Measurements from ENCODE around the gene SNAPIN. TPM values are rescaled to one million over a fixed set of nuclear protein-coding genes. Genes with fewer than 3 reads are reported as not detected.
A peak's percentile ranks its signal among the peaks of the same experiment; 100 is the strongest.
"Not testable (repeated sequence)": the region's sequence is repeated elsewhere in the genome, so short reads cannot be mapped to it uniquely, and the experiment has no call there.

SNAPIN gene
- total RNA-seq, 4 donors from 2014 or later: 39.9 to 61.2 (median 51.1) TPM

DNA sequence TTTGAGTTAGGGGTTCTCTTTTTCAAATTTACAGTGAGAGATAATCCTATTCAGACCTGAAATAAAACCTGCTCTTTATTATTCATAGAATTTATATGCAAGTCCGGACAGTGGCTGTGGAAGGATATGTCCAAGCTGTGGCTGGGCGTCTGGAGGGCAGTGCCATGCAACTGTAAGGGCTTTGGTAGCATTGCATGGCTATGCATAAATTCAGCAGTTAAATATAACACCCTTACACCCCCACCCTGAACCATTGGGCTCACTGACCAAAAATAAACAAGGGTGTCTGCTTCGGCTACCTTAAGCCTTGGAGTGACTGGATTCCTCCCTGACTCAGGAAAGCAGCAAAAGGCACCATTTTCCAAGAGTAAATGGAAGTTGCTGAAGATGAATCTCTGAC lies 19.2 kb upstream of the SNAPIN start:
- intact Hi-C loops (cut with DNase I): no loop called here
- TF ChIP-seq, protein P1, sequence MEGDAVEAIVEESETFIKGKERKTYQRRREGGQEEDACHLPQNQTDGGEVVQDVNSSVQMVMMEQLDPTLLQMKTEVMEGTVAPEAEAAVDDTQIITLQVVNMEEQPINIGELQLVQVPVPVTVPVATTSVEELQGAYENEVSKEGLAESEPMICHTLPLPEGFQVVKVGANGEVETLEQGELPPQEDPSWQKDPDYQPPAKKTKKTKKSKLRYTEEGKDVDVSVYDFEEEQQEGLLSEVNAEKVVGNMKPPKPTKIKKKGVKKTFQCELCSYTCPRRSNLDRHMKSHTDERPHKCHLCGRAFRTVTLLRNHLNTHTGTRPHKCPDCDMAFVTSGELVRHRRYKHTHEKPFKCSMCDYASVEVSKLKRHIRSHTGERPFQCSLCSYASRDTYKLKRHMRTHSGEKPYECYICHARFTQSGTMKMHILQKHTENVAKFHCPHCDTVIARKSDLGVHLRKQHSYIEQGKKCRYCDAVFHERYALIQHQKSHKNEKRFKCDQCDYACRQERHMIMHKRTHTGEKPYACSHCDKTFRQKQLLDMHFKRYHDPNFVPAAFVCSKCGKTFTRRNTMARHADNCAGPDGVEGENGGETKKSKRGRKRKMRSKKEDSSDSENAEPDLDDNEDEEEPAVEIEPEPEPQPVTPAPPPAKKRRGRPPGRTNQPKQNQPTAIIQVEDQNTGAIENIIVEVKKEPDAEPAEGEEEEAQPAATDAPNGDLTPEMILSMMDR (IDR thresholded peaks at IDR 0.05): no peak
- no peak for TF ChIP-seq POLR2A (IDR thresholded peaks at IDR 0.05)
- 63 to 73% methylated on average over 3 of the region's 3 CpGs for WGBS, 2 donors
- H3K4me3 ChIP-seq: no peak overlapping the region
- DNase-seq: no peak
- no peaks in the 10 kb centered on the region for H3K27me3 ChIP-seq
- peaks cover 22 to 88% (median 61%) of the 10 kb centered on the region in 3 donors for H3K36me3 ChIP-seq
- H3K4me1 ChIP-seq: peaks cover 13 to 54% (median 21%) of the 10 kb centered on the region in 3 donors
- no peak overlapping the region for H3K27ac ChIP-seq
- no peaks in the 10 kb centered on the region for H3K9me3 ChIP-seq

DNA sequence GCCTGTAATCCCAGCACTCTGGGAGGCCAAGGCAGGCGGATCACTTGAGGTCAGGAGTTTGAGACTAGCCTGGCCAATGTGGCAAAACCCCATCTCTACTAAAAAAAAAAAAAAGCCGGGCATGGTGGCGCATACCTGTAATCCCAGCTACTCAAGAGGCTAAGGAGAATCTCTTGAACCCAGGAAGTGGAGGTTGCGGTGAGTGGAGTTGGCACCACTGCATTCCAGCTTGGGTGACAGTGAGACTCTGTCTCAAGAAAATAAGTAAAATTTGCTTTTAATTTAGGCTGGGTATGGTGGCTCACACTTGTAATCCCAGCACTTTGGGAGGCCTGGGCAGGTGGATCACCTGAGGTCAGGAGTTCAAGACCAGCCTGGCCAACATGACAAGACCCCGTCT lies 18.3 kb upstream of the SNAPIN start:
- not testable (repeated sequence) for H3K27ac ChIP-seq

DNA sequence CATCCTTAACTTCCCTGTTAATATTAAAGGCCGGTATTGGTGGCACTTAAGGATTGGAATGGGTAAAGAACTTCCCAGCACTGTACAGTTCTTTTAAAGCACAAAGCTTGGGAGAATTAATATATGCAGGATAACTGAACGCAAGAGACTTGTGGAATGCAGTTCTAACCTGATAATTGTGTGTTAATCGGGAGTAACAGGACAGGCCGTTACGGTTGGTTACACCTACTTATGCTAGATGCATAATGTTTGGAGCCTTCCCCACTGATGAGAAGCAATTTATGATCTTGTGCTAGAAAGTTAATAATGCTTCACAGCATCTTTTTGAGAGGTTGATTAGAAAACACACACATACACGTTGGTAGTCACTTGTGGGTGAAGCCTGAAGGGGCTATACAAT lies 17.6 kb upstream of the SNAPIN start:
- Histone ChIP-seq H3K36me3 (peaks cover 36 to 100% (median 63%) of the 10 kb centered on the region in 3 donors), H3K9me3 (no peaks in the 10 kb centered on the region), H3K27ac (no peak overlapping the region), H3K27me3 (no peaks in the 10 kb centered on the region), H3K4me3 (no peak overlapping the region), H3K4me1 (peaks cover 3 to 41% (median 13%) of the 10 kb centered on the region in 3 donors)
- WGBS, 2 donors: 61 to 66% methylated on average over 6 of the region's 6 CpGs
- TF ChIP-seq, protein P1 (IDR thresholded peaks at IDR 0.05): no peak
- no peak for TF ChIP-seq POLR2A (IDR thresholded peaks at IDR 0.05)
- DNase-seq: no peak
- intact Hi-C loops (cut with DNase I): no loop called here

More for the DNA sequence above, 18.3 kb upstream of the SNAPIN start:
- peaks cover 9 to 47% (median 20%) of the 10 kb centered on the region in 3 donors for H3K4me1 ChIP-seq
- H3K9me3 ChIP-seq; intact Hi-C loops (cut with DNase I); H3K4me3 ChIP-seq; DNase-seq; H3K27me3 ChIP-seq: not testable (repeated sequence)
- 95% methylated on average over 5 of the region's 5 CpGs for WGBS, 2 donors
- peaks cover 29 to 98% (median 61%) of the 10 kb centered on the region in 3 donors for H3K36me3 ChIP-seq

DNA sequence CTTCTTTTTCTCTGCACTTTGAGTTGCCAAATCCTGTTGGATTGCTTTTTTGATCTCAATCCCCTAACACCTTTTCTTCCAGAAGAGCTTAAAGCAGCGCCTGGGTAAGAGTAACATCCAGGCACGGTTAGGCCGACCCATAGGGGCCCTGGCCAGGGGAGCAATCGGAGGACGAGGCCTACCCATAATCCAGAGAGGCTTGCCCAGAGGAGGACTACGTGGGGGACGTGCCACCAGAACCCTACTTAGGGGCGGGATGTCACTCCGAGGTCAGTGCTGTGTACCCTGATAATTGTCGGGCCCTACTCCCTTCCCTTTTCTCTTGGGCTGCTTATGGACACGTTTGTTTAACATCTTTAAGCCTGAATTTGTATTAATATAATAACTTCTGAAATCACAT lies 16.3 kb upstream of the SNAPIN start:
- no peaks in the 10 kb centered on the region for H3K9me3 ChIP-seq
- no peaks in the 10 kb centered on the region for H3K27me3 ChIP-seq
- no peak for DNase-seq
- no peak overlapping the region for H3K27ac ChIP-seq
- intact Hi-C loops (cut with DNase I): no loop called here
- no peak overlapping the region for H3K4me3 ChIP-seq
- peaks cover 0 to 33% (median under 1%) of the 10 kb centered on the region in 3 donors for H3K4me1 ChIP-seq
- H3K36me3 ChIP-seq: peaks cover 36 to 100% (median 65%) of the 10 kb centered on the region in 3 donors
- TF ChIP-seq, protein P1 (IDR thresholded peaks at IDR 0.05): no peak
- no peak for TF ChIP-seq POLR2A (IDR thresholded peaks at IDR 0.05)
- WGBS, 2 donors: 80 to 84% methylated on average over 6 to 11 of the region's 11 CpGs

DNA sequence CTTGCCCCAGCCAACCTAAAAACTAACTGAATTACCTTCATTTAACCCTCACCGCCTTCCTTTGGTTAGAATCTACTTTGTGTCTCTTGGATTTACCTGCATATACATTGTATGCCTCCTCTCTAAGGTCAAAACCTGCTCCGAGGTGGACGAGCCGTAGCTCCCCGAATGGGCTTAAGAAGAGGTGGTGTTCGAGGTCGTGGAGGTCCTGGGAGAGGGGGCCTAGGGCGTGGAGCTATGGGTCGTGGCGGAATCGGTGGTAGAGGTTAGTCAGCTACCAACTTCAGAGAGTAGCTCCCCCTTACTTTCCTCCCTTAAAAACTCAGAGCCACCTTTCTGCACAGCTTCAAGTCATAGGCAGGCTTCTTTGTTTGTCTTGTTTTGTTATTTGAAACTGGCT lies 15.4 kb upstream of the SNAPIN start:
- Histone ChIP-seq H3K4me3 (no peak overlapping the region), H3K4me1 (peaks cover 0 to 30% (median 4%) of the 10 kb centered on the region in 3 donors), H3K27me3 (no peaks in the 10 kb centered on the region), H3K9me3 (no peaks in the 10 kb centered on the region), H3K36me3 (peaks cover 36 to 92% (median 58%) of the 10 kb centered on the region in 3 donors), H3K27ac (no peak overlapping the region)
- DNase-seq: no peak
- 83 to 94% methylated on average over 9 to 11 of the region's 11 CpGs for WGBS, 2 donors
- TF ChIP-seq, protein P1 (IDR thresholded peaks at IDR 0.05): no peak
- no peak for TF ChIP-seq POLR2A (IDR thresholded peaks at IDR 0.05)
- intact Hi-C loops (cut with DNase I): no loop called here

DNA sequence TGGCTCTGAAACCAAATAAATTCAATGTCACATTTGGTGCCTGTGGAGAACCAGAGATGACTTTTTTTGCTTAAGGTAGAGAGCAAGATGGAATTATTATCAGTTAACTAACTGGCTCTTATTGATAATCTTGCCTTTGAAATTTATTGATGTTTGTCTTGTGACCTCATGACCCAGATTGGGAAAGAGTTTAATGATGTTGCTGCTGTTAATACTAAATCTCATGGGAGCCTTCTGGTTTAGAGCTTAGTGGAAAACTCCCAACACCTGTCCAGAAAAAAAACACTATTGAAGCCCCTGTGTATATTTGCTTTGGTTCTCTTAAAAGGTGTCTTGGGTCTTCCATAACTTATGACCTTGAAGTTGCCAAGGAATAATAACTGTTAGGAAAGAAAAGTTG lies 14.7 kb upstream of the SNAPIN start:
- H3K4me3 ChIP-seq: no peak overlapping the region
- H3K9me3 ChIP-seq: no peaks in the 10 kb centered on the region
- H3K36me3 ChIP-seq: peaks cover 36 to 85% (median 51%) of the 10 kb centered on the region in 3 donors
- TF ChIP-seq POLR2A (IDR thresholded peaks at IDR 0.05): no peak
- TF ChIP-seq, protein P1 (IDR thresholded peaks at IDR 0.05): no peak
- H3K27ac ChIP-seq: peak overlapping the region in 2 of 4 donors; percentile 8 to 44
- no peaks in the 10 kb centered on the region for H3K27me3 ChIP-seq
- H3K4me1 ChIP-seq: peaks cover 0 to 30% (median 5%) of the 10 kb centered on the region in 3 donors
- intact Hi-C loops (cut with DNase I): no loop called here
- DNase-seq: no peak

Data from esophagus squamous epithelium (tissue), 5 donors.